ENCODE data around the gene CPPED1. TPM values are rescaled to one million over a fixed set of nuclear protein-coding genes. Genes with fewer than 3 reads are reported as not detected.

The CPPED1 gene
- total and polyA plus RNA-seq, 4 donors: 10.4 to 29.1 (median 23.0) TPM

DNA sequence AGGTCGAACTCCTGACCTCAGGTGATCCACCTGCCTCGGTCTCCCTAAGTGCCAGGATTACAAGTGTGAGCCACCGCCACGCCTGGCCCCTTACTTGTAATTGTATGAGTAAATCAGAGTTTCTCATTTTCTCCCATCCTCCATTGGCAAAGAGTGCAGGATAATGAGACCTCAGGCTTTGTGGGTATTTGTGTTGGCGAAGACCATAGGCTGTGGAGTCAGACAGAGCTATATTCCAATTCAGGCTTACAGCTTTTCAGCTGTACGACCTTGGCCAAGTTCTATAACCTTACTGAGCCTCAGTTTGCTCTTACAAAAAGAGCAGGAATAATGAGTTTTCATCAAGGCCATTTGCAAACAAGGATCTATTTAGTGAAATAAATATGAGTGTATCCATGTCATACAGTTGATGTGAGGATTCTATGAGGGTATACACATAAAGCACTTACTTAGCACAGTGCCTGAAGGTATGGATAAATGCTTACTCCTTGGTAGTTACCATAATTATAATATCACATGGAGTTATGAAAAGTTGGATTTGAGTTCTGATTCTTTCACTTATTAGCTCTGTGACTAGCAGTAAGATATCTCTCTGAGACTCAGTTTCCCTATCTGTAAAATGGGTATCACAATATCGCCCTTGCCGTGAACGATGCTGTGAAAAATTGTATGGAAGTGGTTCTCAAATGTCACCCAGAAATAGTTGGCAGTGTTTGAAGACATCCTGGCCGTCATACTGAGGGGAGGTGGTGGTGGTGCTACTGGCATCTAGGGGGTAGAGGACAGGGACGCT is 25.6 kb upstream of the CPPED1 start:
- Histone ChIP-seq H3K4me1 (ENCODE audit: control insufficient read depth in 4 of 4, insufficient read depth in 4 of 4, low read length in 3 of 4) (no peaks in the 10 kb centered on the region), H3K36me3 (ENCODE audit: control insufficient read depth in 4 of 4, insufficient read depth in 3 of 4, low read depth in 1 of 4, low read length in 3 of 4) (no peaks in the 10 kb centered on the region), H3K9me3 (ENCODE audit: control insufficient read depth in 4 of 4, low read length in 3 of 4) (no peaks in the 10 kb centered on the region), H3K27ac (ENCODE audit: low read depth in 1 of 2, low read length in 2 of 2) (no peak overlapping the region), H3K27me3 (ENCODE audit: control insufficient read depth in 4 of 4, insufficient read depth in 4 of 4, low read length in 3 of 4) (no peaks in the 10 kb centered on the region), H3K4me3 (ENCODE audit: low read depth in 1 of 3, low read length in 3 of 3) (no peak overlapping the region), H3K9ac (ENCODE audit: low read depth in 1 of 2, low read length in 2 of 2) (no peak overlapping the region)
- no peak for TF ChIP-seq JUND (IDR thresholded peaks at IDR 0.05)
- no peak for TF ChIP-seq FOXA1 (IDR thresholded peaks at IDR 0.05)
- TF ChIP-seq HNF4G (IDR thresholded peaks at IDR 0.05): no peak
- TF ChIP-seq RAD21 (IDR thresholded peaks at IDR 0.05): no peak
- TF ChIP-seq NR2F2 (IDR thresholded peaks at IDR 0.05): no peak
- TF ChIP-seq, protein P1, sequence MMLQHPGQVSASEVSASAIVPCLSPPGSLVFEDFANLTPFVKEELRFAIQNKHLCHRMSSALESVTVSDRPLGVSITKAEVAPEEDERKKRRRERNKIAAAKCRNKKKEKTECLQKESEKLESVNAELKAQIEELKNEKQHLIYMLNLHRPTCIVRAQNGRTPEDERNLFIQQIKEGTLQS (IDR thresholded peaks at IDR 0.05): no peak
- TF ChIP-seq REST (IDR thresholded peaks at IDR 0.05): no peak
- TF ChIP-seq YY1 (IDR thresholded peaks at IDR 0.05): no peak
- TF ChIP-seq HNF4A (conservative IDR thresholded peaks at IDR 0.05): no peak
- TF ChIP-seq, protein P2, sequence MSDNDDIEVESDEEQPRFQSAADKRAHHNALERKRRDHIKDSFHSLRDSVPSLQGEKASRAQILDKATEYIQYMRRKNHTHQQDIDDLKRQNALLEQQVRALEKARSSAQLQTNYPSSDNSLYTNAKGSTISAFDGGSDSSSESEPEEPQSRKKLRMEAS (IDR thresholded peaks at IDR 0.05): no peak
- TF ChIP-seq SP1 (IDR thresholded peaks at IDR 0.05): no peak
- 86% methylated on average over 11 of the region's 11 CpGs for WGBS
- no peak for DNase-seq (ENCODE audit: low spot score)

DNA sequence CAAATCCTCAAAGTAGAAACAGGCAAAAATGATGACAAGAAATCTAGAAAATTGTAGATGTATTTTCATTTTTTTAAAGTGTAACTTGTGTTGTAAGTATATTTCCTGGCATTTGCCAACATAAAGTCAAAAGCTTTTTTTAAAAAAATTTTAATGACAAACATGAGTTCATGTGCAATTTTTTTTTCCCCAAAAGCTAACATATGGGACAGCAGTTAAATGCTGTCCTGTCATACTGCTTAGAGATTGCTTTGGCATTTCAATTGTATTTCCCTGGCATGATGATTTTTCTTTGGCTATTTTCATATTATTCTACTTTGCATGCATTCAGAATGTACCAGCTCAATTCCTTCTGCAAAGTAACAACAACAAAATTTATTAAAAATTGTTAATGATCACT is 24.5 kb upstream of the CPPED1 start:
- no peak overlapping the region for H3K9ac ChIP-seq (ENCODE audit: low read depth in 1 of 2, low read length in 2 of 2)
- no peak for DNase-seq (ENCODE audit: low spot score)
- no peaks in the 10 kb centered on the region for H3K4me1 ChIP-seq (ENCODE audit: control insufficient read depth in 4 of 4, insufficient read depth in 4 of 4, low read length in 3 of 4)
- H3K36me3 ChIP-seq (ENCODE audit: control insufficient read depth in 4 of 4, insufficient read depth in 3 of 4, low read depth in 1 of 4, low read length in 3 of 4): no peaks in the 10 kb centered on the region
- H3K27ac ChIP-seq (ENCODE audit: low read depth in 1 of 2, low read length in 2 of 2): no peak overlapping the region
- no peaks in the 10 kb centered on the region for H3K9me3 ChIP-seq (ENCODE audit: control insufficient read depth in 4 of 4, low read length in 3 of 4)
- TF ChIP-seq HNF4A (conservative IDR thresholded peaks at IDR 0.05): no peak
- TF ChIP-seq, protein P1 (IDR thresholded peaks at IDR 0.05): no peak
- no peak for TF ChIP-seq JUND (IDR thresholded peaks at IDR 0.05)
- no peak overlapping the region for H3K4me3 ChIP-seq (ENCODE audit: low read depth in 1 of 3, low read length in 3 of 3)
- H3K27me3 ChIP-seq (ENCODE audit: control insufficient read depth in 4 of 4, insufficient read depth in 4 of 4, low read length in 3 of 4): no peaks in the 10 kb centered on the region

GRCh38 chr16:12826559-12826958 is 22.9 kb upstream of the CPPED1 start:
- Histone ChIP-seq H3K4me1 (ENCODE audit: control insufficient read depth in 4 of 4, insufficient read depth in 4 of 4, low read length in 3 of 4) (no peaks in the 10 kb centered on the region), H3K4me3 (ENCODE audit: low read depth in 1 of 3, low read length in 3 of 3) (no peak overlapping the region), H3K9me3 (ENCODE audit: control insufficient read depth in 4 of 4, low read length in 3 of 4) (no peaks in the 10 kb centered on the region), H3K27me3 (ENCODE audit: control insufficient read depth in 4 of 4, insufficient read depth in 4 of 4, low read length in 3 of 4) (no peaks in the 10 kb centered on the region), H3K9ac (ENCODE audit: low read depth in 1 of 2, low read length in 2 of 2) (no peak overlapping the region), H3K36me3 (ENCODE audit: control insufficient read depth in 4 of 4, insufficient read depth in 3 of 4, low read depth in 1 of 4, low read length in 3 of 4) (no peaks in the 10 kb centered on the region), H3K27ac (ENCODE audit: low read depth in 1 of 2, low read length in 2 of 2) (no peak overlapping the region)
- WGBS: 70% methylated on average over 3 of the region's 3 CpGs
- no peak for DNase-seq (ENCODE audit: low spot score)
- no peak for TF ChIP-seq EGR1 (IDR thresholded peaks at IDR 0.05; ENCODE audit: low read depth in 2 of 2)
- no peak for TF ChIP-seq REST (IDR thresholded peaks at IDR 0.05)
- TF ChIP-seq FOXA2 (IDR thresholded peaks at IDR 0.05): no peak
- no peak for TF ChIP-seq RXRA (IDR thresholded peaks at IDR 0.05)
- no peak for TF ChIP-seq HNF4A (conservative IDR thresholded peaks at IDR 0.05)
- TF ChIP-seq, protein P2 (IDR thresholded peaks at IDR 0.05): no peak
- TF ChIP-seq RAD21 (IDR thresholded peaks at IDR 0.05): no peak
- TF ChIP-seq, protein P3, sequence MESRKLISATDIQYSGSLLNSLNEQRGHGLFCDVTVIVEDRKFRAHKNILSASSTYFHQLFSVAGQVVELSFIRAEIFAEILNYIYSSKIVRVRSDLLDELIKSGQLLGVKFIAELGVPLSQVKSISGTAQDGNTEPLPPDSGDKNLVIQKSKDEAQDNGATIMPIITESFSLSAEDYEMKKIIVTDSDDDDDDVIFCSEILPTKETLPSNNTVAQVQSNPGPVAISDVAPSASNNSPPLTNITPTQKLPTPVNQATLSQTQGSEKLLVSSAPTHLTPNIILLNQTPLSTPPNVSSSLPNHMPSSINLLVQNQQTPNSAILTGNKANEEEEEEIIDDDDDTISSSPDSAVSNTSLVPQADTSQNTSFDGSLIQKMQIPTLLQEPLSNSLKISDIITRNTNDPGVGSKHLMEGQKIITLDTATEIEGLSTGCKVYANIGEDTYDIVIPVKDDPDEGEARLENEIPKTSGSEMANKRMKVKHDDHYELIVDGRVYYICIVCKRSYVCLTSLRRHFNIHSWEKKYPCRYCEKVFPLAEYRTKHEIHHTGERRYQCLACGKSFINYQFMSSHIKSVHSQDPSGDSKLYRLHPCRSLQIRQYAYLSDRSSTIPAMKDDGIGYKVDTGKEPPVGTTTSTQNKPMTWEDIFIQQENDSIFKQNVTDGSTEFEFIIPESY (IDR thresholded peaks at IDR 0.05): no peak
- no peak for TF ChIP-seq SP1 (IDR thresholded peaks at IDR 0.05)
- no peak for TF ChIP-seq HNF4G (IDR thresholded peaks at IDR 0.05)
- TF ChIP-seq TAF1 (conservative IDR thresholded peaks at IDR 0.05): no peak
- TF ChIP-seq GABPA (IDR thresholded peaks at IDR 0.05 in 1 of 2, conservative IDR thresholded peaks at IDR 0.05 in 1 of 2): no peak
- TF ChIP-seq FOXA1 (IDR thresholded peaks at IDR 0.05): no peak
